ENCODE measurements around the gene FLNC. TPM values are rescaled to one million over a fixed set of nuclear protein-coding genes. Genes with fewer than 3 reads are reported as not detected.
A peak's percentile ranks its signal among the peaks of the same experiment; 100 is the strongest.

FLNC gene
- total RNA-seq, 1 donor from 2014 or later = 241 TPM

DNA sequence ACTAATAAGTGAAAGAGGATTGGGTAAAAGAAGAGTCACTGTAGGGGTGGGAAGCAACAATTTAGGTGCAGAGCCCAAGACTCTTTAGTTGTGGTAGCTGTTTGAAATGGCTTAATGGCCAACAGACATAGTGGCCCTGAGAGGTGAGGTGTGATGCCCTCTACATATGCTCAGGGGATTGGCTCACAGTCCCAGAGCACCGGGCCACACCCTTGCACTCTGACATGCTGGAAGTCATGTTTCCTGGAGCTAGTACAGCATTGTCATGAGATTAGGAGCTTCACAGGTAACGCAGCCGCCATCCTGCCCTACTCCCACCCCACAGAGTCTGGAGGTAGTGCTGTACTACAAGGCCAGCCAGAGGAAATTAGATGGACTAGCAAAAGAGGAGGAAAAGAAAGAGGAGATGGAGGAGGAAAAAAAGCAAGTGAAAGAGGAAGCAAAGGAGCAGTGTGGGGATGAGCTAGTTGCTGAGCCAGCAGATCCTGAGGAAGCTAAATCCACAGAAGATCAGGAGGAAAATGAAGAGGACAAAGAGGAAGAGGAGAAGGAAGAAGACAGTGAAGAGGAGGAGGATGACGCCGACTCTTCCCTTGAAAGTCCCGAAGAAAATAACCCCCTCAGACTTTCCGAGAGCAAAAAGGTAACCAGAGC, 14.8 kb upstream of the FLNC start:
- Mint-ChIP-seq H3K9me3 (ENCODE audit: unreplicated experiment) (peaks cover 11% of the 10 kb centered on the region), H3K4me1 (ENCODE audit: low read depth, unreplicated experiment) (peaks cover 19% of the 10 kb centered on the region), H3K27me3 (ENCODE audit: unreplicated experiment) (peaks cover 4% of the 10 kb centered on the region), H3K4me3 (ENCODE audit: unreplicated experiment) (no peak overlapping the region), H3K36me3 (ENCODE audit: unreplicated experiment) (peaks cover 17% of the 10 kb centered on the region), H3K27ac (ENCODE audit: unreplicated experiment) (peak overlapping the region; percentile 6)
- no peak for DNase-seq
- TF ChIP-seq, protein P1, sequence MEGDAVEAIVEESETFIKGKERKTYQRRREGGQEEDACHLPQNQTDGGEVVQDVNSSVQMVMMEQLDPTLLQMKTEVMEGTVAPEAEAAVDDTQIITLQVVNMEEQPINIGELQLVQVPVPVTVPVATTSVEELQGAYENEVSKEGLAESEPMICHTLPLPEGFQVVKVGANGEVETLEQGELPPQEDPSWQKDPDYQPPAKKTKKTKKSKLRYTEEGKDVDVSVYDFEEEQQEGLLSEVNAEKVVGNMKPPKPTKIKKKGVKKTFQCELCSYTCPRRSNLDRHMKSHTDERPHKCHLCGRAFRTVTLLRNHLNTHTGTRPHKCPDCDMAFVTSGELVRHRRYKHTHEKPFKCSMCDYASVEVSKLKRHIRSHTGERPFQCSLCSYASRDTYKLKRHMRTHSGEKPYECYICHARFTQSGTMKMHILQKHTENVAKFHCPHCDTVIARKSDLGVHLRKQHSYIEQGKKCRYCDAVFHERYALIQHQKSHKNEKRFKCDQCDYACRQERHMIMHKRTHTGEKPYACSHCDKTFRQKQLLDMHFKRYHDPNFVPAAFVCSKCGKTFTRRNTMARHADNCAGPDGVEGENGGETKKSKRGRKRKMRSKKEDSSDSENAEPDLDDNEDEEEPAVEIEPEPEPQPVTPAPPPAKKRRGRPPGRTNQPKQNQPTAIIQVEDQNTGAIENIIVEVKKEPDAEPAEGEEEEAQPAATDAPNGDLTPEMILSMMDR (IDR thresholded peaks at IDR 0.05; ENCODE audit: partially characterized antibody, unreplicated experiment) = no peak

DNA sequence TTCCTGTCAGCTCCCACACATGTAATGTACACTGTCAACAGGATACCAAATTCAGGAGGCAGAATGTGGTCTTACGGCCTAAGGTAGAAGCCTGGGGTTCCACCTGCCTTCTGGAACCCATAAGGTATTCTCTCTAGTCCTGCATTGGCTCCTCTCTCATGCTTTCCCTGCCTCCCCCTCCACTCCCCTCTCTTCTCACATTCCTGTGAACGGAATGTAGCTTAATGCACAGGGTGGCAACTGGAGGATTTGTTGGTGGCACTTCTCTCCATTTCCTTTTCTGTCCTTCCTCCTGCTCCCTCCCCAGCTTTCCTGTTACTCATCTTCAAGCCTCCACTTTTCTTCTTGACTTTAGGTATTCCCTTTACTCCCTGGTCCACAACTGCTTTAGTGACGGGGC, 11.5 kb upstream of the FLNC start:
- peaks cover 19% of the 10 kb centered on the region for H3K4me1 Mint-ChIP-seq (ENCODE audit: low read depth, unreplicated experiment)
- H3K27ac Mint-ChIP-seq (ENCODE audit: unreplicated experiment) = no peak overlapping the region
- peaks cover 11% of the 10 kb centered on the region for H3K9me3 Mint-ChIP-seq (ENCODE audit: unreplicated experiment)
- H3K36me3 Mint-ChIP-seq (ENCODE audit: unreplicated experiment) = peaks cover 17% of the 10 kb centered on the region
- DNase-seq = no peak
- H3K27me3 Mint-ChIP-seq (ENCODE audit: unreplicated experiment) = peaks cover 7% of the 10 kb centered on the region
- TF ChIP-seq, protein P1 (IDR thresholded peaks at IDR 0.05; ENCODE audit: partially characterized antibody, unreplicated experiment) = no peak
- no peak overlapping the region for H3K4me3 Mint-ChIP-seq (ENCODE audit: unreplicated experiment)

- H3K36me3 Mint-ChIP-seq (ENCODE audit: unreplicated experiment) = peaks cover 7% of the 10 kb centered on the region
- H3K4me1 Mint-ChIP-seq (ENCODE audit: low read depth, unreplicated experiment) = peaks cover 6% of the 10 kb centered on the region
- TF ChIP-seq, protein P1 (IDR thresholded peaks at IDR 0.05; ENCODE audit: partially characterized antibody, unreplicated experiment) = no peak
- H3K27me3 Mint-ChIP-seq (ENCODE audit: unreplicated experiment) = peaks cover 10% of the 10 kb centered on the region
- DNase-seq = no peak
- no peak overlapping the region for H3K27ac Mint-ChIP-seq (ENCODE audit: unreplicated experiment)
- H3K9me3 Mint-ChIP-seq (ENCODE audit: unreplicated experiment) = peaks cover 5% of the 10 kb centered on the region
- no peak overlapping the region for H3K4me3 Mint-ChIP-seq (ENCODE audit: unreplicated experiment)
These were observed 8.5 kb upstream of the FLNC start for GRCh38 chr7:128821724-128822123.

DNA sequence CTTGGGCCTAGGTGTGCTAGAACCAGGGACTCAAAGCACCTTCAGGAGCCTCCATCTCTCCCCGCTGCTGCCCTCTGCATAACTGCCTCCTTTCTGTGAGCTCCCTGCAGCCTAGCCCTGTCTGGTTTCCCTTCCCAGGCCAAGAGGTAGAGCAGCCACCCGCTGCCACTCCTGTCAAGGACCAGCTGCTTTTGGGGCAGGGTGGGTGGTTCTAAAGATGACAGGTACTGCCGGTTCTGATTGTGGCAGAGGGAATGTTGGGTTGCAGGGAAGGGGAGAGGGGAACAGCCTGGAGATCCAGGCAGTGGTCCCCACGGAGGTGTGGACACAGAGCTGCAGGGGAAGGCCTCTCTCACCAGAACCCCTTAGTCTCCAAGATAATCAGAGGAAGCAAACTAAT, 3.7 kb upstream of the FLNC start:
- peak overlapping the region; percentile 50 for H3K27ac Mint-ChIP-seq (ENCODE audit: unreplicated experiment)
- DNase-seq = no peak
- H3K36me3 Mint-ChIP-seq (ENCODE audit: unreplicated experiment) = no peaks in the 10 kb centered on the region

DNA sequence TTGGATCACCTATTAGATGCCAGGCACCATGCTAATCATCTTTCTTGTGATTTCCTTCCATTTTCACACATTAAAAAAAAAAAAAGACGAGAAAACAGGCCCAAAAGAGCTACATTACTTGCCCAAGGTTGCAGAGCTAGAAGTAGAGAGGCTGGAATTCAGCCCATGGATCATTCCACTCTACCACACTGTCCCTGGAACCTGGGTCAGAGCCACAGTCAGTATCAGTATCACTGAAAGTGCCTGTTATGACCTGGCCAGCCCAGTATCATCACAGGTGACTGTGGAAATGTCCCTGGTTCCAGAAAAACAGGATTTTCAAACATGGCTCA, 3.3 kb upstream of the FLNC start:
- H3K9me3 Mint-ChIP-seq (ENCODE audit: unreplicated experiment) = peaks cover 10% of the 10 kb centered on the region
- H3K27me3 Mint-ChIP-seq (ENCODE audit: unreplicated experiment) = peaks cover 13% of the 10 kb centered on the region
- no peak for DNase-seq
- TF ChIP-seq, protein P1 (IDR thresholded peaks at IDR 0.05; ENCODE audit: partially characterized antibody, unreplicated experiment) = no peak
- H3K27ac Mint-ChIP-seq (ENCODE audit: unreplicated experiment) = peak overlapping the region; percentile 50
- H3K36me3 Mint-ChIP-seq (ENCODE audit: unreplicated experiment) = no peaks in the 10 kb centered on the region
- H3K4me1 Mint-ChIP-seq (ENCODE audit: low read depth, unreplicated experiment) = peaks cover 15% of the 10 kb centered on the region
- peak overlapping the region; percentile 9 for H3K4me3 Mint-ChIP-seq (ENCODE audit: unreplicated experiment)

More for the DNA sequence above, 3.7 kb upstream of the FLNC start:
- no peak overlapping the region for H3K4me3 Mint-ChIP-seq (ENCODE audit: unreplicated experiment)
- TF ChIP-seq, protein P1 (IDR thresholded peaks at IDR 0.05; ENCODE audit: partially characterized antibody, unreplicated experiment) = no peak
- peaks cover 8% of the 10 kb centered on the region for H3K9me3 Mint-ChIP-seq (ENCODE audit: unreplicated experiment)
- peaks cover 15% of the 10 kb centered on the region for H3K4me1 Mint-ChIP-seq (ENCODE audit: low read depth, unreplicated experiment)
- peaks cover 11% of the 10 kb centered on the region for H3K27me3 Mint-ChIP-seq (ENCODE audit: unreplicated experiment)

Data from glutamatergic neuron (in vitro differentiated cells).